IMR-90 (cell line): ENCODE measurements around the gene FLRT1. TPM values are rescaled to one million over a fixed set of nuclear protein-coding genes. Genes with fewer than 3 reads are reported as not detected.

Source experiments
- ATAC-seq: fragments of 200-7000 bp; cut with Tn5 transposase; 2 replicates; pipeline ENCODE4 v1.9.1; 2020; ENCODE audit warnings: low read depth, mild to moderate bottlenecking, moderate library complexity
- BruUV-seq: library from RNA; stranded (reverse); fragments of 400-500 nt; replicated peaks from 2 replicates; lab custom pipeline; 2021; lab: Mats Ljungman, UMichigan
- CTCF ChIA-PET: fragments of 300-600 bp; formaldehyde crosslinking; extraction: SDS; loops from one replicate; lab custom pipeline; 2021; ENCODE audit warnings: antibody characterized with exemption; lab: Yijun Ruan, JAX
- POLR2A ChIA-PET: fragments of 300-600 bp; sonication (Branson Sonifier 250); formaldehyde crosslinking; loops from one replicate; lab custom pipeline; 2022; ENCODE audit warnings: antibody characterized with exemption; ENCODE audit not compliant: unreplicated experiment; lab: Charles Lee
- DNase-seq: peaks from one replicate; pipeline ENCODE4 v3.0.0; 2013
- H2AFZ ChIP-seq: replicated peaks from 2 replicates; pipeline ENCODE3; 2013; ENCODE audit warnings: low read length, mild to moderate bottlenecking; ENCODE audit not compliant: poor library complexity
- H2AK5ac ChIP-seq: 2 replicates; pipeline ENCODE4 v1.6.1; 2013; ENCODE audit warnings: low read depth, low read length, inconsistent platforms
- H2AK9ac ChIP-seq: replicated peaks from 2 replicates; pipeline ENCODE3; 2013; ENCODE audit warnings: mild to moderate bottlenecking, low read depth, low read length, moderate library complexity; ENCODE audit not compliant: poor library complexity
- H2BK120ac ChIP-seq: 2 replicates; pipeline ENCODE4 v1.6.1; 2013; ENCODE audit warnings: low read depth, low read length, inconsistent platforms
- H2BK15ac ChIP-seq: 3 replicates; pipeline ENCODE4 v1.6.1; 2013; ENCODE audit warnings: low read depth, low read length, inconsistent platforms
- H2BK20ac ChIP-seq: 2 replicates; pipeline ENCODE4 v1.6.1; 2013; ENCODE audit warnings: low read depth, mild to moderate bottlenecking, inconsistent platforms, low read length, moderate library complexity
- H2BK5ac ChIP-seq: 2 replicates; pipeline ENCODE4 v1.6.1; 2013; ENCODE audit warnings: mild to moderate bottlenecking, low read depth, low read length, inconsistent platforms; ENCODE audit not compliant: poor library complexity, severe bottlenecking
- H3K14ac ChIP-seq: replicated peaks from 2 replicates; pipeline ENCODE4 v1.6.1; 2013; ENCODE audit warnings: low read depth, low read length, inconsistent platforms
- H3K18ac ChIP-seq: 2 replicates; pipeline ENCODE4 v1.6.1; 2013; ENCODE audit warnings: low read depth, low read length, control low read depth
- H3K23ac ChIP-seq: 2 replicates; pipeline ENCODE4 v1.6.1; 2013; ENCODE audit warnings: low read depth, low read length, inconsistent platforms
- H3K27ac ChIP-seq: 2 replicates; pipeline ENCODE4 v1.5.1; 2013; ENCODE audit warnings: mild to moderate bottlenecking, control low read depth, low read length; ENCODE audit not compliant: insufficient read depth
- H3K27me3 ChIP-seq: 2 replicates; pipeline ENCODE4 v1.6.1; 2013; ENCODE audit warnings: low read length; ENCODE audit not compliant: control insufficient read depth, insufficient read depth
- H3K36me3 ChIP-seq: 2 replicates; pipeline ENCODE4 v1.6.1; 2013; ENCODE audit warnings: low read length, mixed read lengths; ENCODE audit not compliant: control insufficient read depth, insufficient read depth
- H3K4ac ChIP-seq: 2 replicates; pipeline ENCODE4 v1.6.1; 2013; ENCODE audit warnings: low read depth, low read length, inconsistent platforms
- H3K4me1 ChIP-seq: 2 replicates; pipeline ENCODE4 v1.6.1; 2013; ENCODE audit warnings: low read length, mixed read lengths; ENCODE audit not compliant: control insufficient read depth, insufficient read depth
- H3K4me2 ChIP-seq: 2 replicates; pipeline ENCODE4 v1.6.1; 2013; ENCODE audit warnings: low read depth, mild to moderate bottlenecking, control low read depth, low read length, moderate library complexity
- H3K4me3 ChIP-seq: 2 replicates; pipeline ENCODE4 v1.5.1; 2013; ENCODE audit warnings: low read depth, mild to moderate bottlenecking, control low read depth, low read length, moderate library complexity; ENCODE audit not compliant: insufficient read depth
- H3K56ac ChIP-seq: 2 replicates; pipeline ENCODE4 v1.6.1; 2013; ENCODE audit warnings: low read length, inconsistent platforms; ENCODE audit not compliant: insufficient read depth; ENCODE audit errors: extremely low read depth
- H3K79me1 ChIP-seq, 2 experiments: 2 replicates each; pipeline ENCODE4 v1.6.1; 2013; ENCODE audit warnings: low read length in 2 of 2, inconsistent platforms in 1 of 2, low read depth in 1 of 2
- H3K9ac ChIP-seq: 2 replicates; pipeline ENCODE4 v1.6.1; 2013; ENCODE audit warnings: low read depth, low read length, control low read depth
- H3K9me1 ChIP-seq: 2 replicates; pipeline ENCODE4 v1.6.1; 2013; ENCODE audit warnings: low read length, inconsistent platforms; ENCODE audit not compliant: insufficient read depth
- H3K9me3 ChIP-seq: 2 replicates; pipeline ENCODE4 v1.6.1; 2013; ENCODE audit warnings: low read length; ENCODE audit not compliant: control insufficient read depth, insufficient read depth
- H4K20me1 ChIP-seq: 2 replicates; pipeline ENCODE4 v1.6.1; 2013; ENCODE audit warnings: low read length, inconsistent platforms; ENCODE audit not compliant: insufficient read depth
- H4K5ac ChIP-seq: 2 replicates; pipeline ENCODE4 v1.6.1; 2013; ENCODE audit warnings: mild to moderate bottlenecking, low read depth, low read length, control low read depth
- H4K8ac ChIP-seq, 2 experiments: 2 replicates each; pipeline ENCODE4 v1.6.1; 2013; ENCODE audit warnings: low read depth in 2 of 2, low read length in 2 of 2, control low read depth in 1 of 2, inconsistent platforms in 1 of 2
- H4K91ac ChIP-seq: 2 replicates; pipeline ENCODE4 v1.6.1; 2013; ENCODE audit warnings: low read depth, low read length, inconsistent platforms; ENCODE audit not compliant: insufficient read depth
- BHLHE40 ChIP-seq: fragments of 150-350 bp; IDR thresholded peaks from 2 replicates; pipeline ENCODE4 v1.6.1; 2016; ENCODE audit warnings: mild to moderate bottlenecking, low read depth, low read length
- CHD1 ChIP-seq: IDR thresholded peaks from 2 replicates; pipeline ENCODE4 v1.6.1; 2012; ENCODE audit warnings: low read depth, low read length, improper control_type of control experiment
- POLR2A ChIP-seq: IDR thresholded peaks from 2 replicates; pipeline ENCODE4 v1.6.1; 2012; ENCODE audit warnings: mild to moderate bottlenecking, low read depth, low read length
- RFX5 ChIP-seq: IDR thresholded peaks from 2 replicates; pipeline ENCODE4 v1.8.0; 2012; ENCODE audit warnings: low read depth, mild to moderate bottlenecking, low read length, moderate library complexity
- SMC3 ChIP-seq: fragments of 150-350 bp; IDR thresholded peaks from 2 replicates; pipeline ENCODE4 v1.6.1; 2016; ENCODE audit warnings: low read depth, mild to moderate bottlenecking, antibody characterized with exemption, low read length, moderate library complexity
- WGBS, 2 experiments: methylation state at CpG; one replicate each; pipeline versions ENCODE4 v1.1.5 to v1.1.7; 2013; ENCODE audit warnings: missing lambda C conversion rate in 2 of 2; ENCODE audit not compliant: insufficient read length in 1 of 2; ENCODE audit errors: extremely low coverage in 2 of 2; 5-methylcytosine and 5-hydroxymethylcytosine counted together
- dilution Hi-C: fragments of 300-500 bp; cut with HindIII; formaldehyde crosslinking; loops from one replicate; pipeline ENCODE4 v1.14.3; 2018; ENCODE audit warnings: low sequenced_read_pairs; ENCODE audit not compliant: unreplicated experiment
- in situ Hi-C: fragments of 300-500 bp; cut with MboI; formaldehyde crosslinking; loops from 3 replicates; pipeline ENCODE4 v1.14.3; 2019; ENCODE audit warnings: low sequenced_read_pairs, inconsistent platforms, mixed read lengths
- intact Hi-C: fragments of 100-400 bp; cut with micrococcal nuclease; formaldehyde crosslinking; loops from 2 replicates; pipeline ENCODE4 v1.10.0; 2022
- polyA plus RNA-seq, 3 experiments: library from polyadenylated mRNA; depleted of rRNA; stranded (reverse); fragments of >200 nt; gene quantifications; 2 replicates each; pipeline ENCODE4 v1.2.3, GENCODE V29; 2012; ENCODE audit warnings: low replicate concordance in 1 of 3
- total RNA-seq: library from RNA; depleted of rRNA; stranded (reverse); fragments of >200 nt; gene quantifications from 2 replicates; pipeline ENCODE4 v1.2.3, GENCODE V29; 2012

The FLRT1 gene
- total and polyA plus RNA-seq, 2 of the 4 experiments (the other 2 are of a cell fraction), result under 0.01 to 0.07 TPM

DNA sequence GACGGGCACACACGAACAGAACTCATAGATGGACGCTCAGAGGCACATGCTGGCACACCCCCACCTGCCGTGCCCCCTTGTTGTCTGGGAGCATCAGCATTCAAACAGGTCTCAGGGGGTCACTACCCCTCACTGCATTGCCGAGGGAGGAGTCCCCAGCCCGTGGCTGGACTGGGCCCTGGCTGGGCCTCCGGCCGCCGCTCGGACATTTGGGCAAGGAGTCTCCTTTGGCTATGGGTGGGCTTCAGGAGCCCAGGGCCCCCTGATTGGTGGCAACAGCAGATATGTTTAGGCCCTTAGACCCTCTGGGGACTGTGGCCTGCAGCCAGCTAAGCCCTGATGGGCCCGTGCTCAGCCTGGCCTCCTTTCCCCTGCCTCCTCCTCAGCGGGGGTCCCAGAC is 41.9 kb downstream of the FLRT1 start:
- no TSS peak for BruUV-seq
- Histone ChIP-seq H4K20me1 (peaks cover 13% of the 10 kb centered on the region), H4K5ac (no peak overlapping the region), H3K9ac (no peak overlapping the region), H3K56ac (no peak overlapping the region), H2AK5ac (no peak overlapping the region), H3K4me3 (no peak overlapping the region), H3K14ac (no peak overlapping the region), H4K8ac (no peak overlapping the region), H3K36me3 (no peaks in the 10 kb centered on the region), H2BK5ac (no peak overlapping the region), H3K23ac (no peak overlapping the region), H2AFZ (no peak overlapping the region), H2AK9ac (no peak overlapping the region), H2BK120ac (no peak overlapping the region), H2BK15ac (no peak overlapping the region), H3K4ac (no peak overlapping the region), H3K9me3 (no peaks in the 10 kb centered on the region), H3K18ac (no peak overlapping the region), H3K79me1 (no peaks in the 10 kb centered on the region), H3K27ac (no peak overlapping the region), H3K4me1 (no peaks in the 10 kb centered on the region; the same call in 1 of the 2 replicates), H4K91ac (no peak overlapping the region), H2BK20ac (no peak overlapping the region), H3K9me1 (0 out of 2 replicates have a peak, but pooled peaks cover 3% of the 10 kb centered on the region), H3K4me2 (no peak overlapping the region), H3K27me3 (peaks cover 5% of the 10 kb centered on the region; the same call in 1 of the 2 replicates)
- TF ChIP-seq RFX5 (no peak), BHLHE40 (no peak), SMC3 (no peak), POLR2A (no peak), CHD1 (no peak)
- intact Hi-C loops, result no loop called here
- dilution Hi-C loops, result no loop called here
- ATAC-seq (no peak), DNase-seq (no peak)
- ChIA-PET POLR2A (no interaction called here), CTCF (interaction anchor here (0.6 kb wide), 1 partner anchor 267 kb away, joined by 3 read pairs; no protein-coding TSS in a partner anchor)
- in situ Hi-C loops, result no loop called here
- WGBS, 2 experiments, result 92% methylated on average over 8 of the region's 12 CpGs; no CpG with 5 or more reads in 1 of the 2 experiments
